GM12878 (cell line): ENCODE results near the gene GARIN5A.

Experiments used
- CTCF ChIP-seq, 3 experiments: IDR thresholded peaks in 2 of 3; conservative IDR thresholded peaks in 1 of 3; 2 replicates each; pipeline ENCODE4 v1.5.1; 2011; ENCODE audit warnings: low read depth in 3 of 3, low read length in 3 of 3, mild to moderate bottlenecking in 3 of 3, control low read depth in 2 of 3, moderate library complexity in 2 of 3, inconsistent platforms in 1 of 3, mixed read lengths in 1 of 3; ENCODE audit not compliant: control insufficient read depth in 2 of 3, insufficient read depth in 1 of 3; ENCODE audit errors: extremely low read depth in 1 of 3
- CUX1 ChIP-seq: IDR thresholded peaks from 2 replicates; pipeline ENCODE4 v1.6.1; 2012; ENCODE audit warnings: improper control_type of control experiment, low read depth, low read length; ENCODE audit not compliant: insufficient replicate concordance
- POLR2A ChIP-seq: IDR thresholded peaks from 2 replicates; pipeline ENCODE4 v1.6.1; 2011; ENCODE audit warnings: low read depth, mild to moderate bottlenecking, low read length
- TAF1 ChIP-seq: IDR thresholded peaks from 2 replicates; pipeline ENCODE4 v1.6.1; 2011; ENCODE audit warnings: mild to moderate bottlenecking, low read depth, low read length, borderline replicate concordance

GRCh38 chr19:50466706-50467039 lies 10.0 kb downstream of the GARIN5A start:
- TF ChIP-seq POLR2A (no peak), CTCF (IDR thresholded peaks at IDR 0.05 in 2 of 3, conservative IDR thresholded peaks at IDR 0.05 in 1 of 3; ENCODE audit: control insufficient read depth in 2 of 3, extremely low read depth in 1 of 3, insufficient read depth in 1 of 3, low read depth in 3 of 3, low read length in 3 of 3) (no peak), CUX1 (no peak), TAF1 (no peak)
